Inferior parietal cortex (tissue), 1 donor: Measurements from ENCODE around the gene TAAR1.
"Not testable (repeated sequence)": the region's sequence is repeated elsewhere in the genome, so short reads cannot be mapped to it uniquely, and the experiment has no call there.

Experiments
- DNase-seq: peaks from one replicate; pipeline ENCODE4 v3.0.0-alpha.2; 2016; ENCODE audit errors: extremely low spot score

Gene TAAR1

DNA sequence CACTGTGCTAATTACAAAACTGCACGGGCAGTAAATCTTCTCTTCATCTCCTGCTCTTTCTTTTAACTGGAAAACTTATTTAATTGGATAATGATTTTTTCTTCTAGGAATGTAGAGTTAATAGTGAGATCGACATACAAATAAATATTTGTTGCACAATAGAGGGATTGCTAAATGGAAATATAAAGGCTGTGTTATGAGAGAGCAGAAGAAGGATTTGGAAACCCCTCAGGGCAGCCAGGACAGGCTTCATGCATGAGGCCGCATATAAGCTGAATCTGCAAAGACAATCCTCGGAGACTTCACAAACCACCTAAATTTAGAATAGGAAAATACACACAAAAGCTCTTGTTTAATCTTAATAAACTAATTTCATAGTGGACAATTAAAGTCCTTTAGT, 2.9 kb upstream of the TAAR1 start:
- DNase-seq = no peak

DNA sequence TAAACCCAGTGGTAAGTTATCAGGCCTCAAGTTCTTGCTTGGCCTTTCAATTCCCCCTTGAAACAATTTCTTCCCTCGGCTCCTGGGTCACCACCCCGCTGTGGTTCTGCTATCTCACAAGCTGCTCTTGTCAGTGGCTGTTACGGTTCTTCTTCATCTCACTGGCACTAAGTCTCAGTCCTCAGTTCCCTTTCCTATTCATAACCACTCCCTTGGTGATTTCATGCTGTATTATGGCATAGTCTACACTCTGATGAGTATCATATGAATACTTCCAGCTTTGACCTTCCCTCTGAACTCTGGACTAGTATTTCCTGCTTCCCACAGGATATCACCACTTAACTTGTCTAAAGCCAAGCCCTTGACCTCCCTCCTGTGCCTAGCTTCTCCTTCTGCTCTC, 7.9 kb downstream of the TAAR1 start:
- no peak for DNase-seq

DNA sequence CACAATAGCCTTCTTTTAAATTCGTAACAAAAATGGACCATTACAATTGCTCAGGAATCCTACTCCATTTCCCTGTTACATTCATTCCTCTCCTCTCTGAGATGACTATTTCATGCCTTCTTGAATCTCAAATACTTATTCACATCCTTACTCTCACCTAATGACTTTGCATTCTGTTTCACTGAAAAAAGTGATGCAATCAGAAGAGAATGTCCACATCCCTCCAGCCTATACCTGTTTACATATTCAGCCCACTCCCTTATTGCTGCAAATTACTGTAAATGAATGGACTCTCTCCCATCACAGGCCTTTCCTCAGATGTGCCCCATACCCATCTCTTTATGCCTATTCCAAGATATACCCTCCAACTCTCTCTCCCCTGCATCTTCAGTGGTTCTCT, 8.6 kb downstream of the TAAR1 start:
- no peak for DNase-seq

DNA sequence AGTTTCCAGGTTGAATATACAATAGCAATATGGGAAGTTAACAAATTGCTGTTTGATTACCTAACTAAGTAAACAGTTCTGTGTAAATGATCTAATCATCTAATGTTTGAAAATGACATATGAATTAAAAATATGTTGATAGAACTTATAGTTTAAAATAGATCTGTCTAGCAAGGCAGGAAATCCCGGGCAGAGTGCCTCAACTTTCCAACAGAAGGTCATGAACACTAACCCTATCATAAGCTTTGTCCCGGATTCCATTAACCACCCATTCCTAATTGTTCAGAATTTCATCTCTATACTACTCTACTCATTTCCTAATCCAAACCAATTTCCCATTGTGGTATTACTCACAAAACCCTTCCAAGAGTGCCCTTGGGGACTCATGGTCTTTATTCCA, 10.2 kb downstream of the TAAR1 start:
- DNase-seq = no peak

DNA sequence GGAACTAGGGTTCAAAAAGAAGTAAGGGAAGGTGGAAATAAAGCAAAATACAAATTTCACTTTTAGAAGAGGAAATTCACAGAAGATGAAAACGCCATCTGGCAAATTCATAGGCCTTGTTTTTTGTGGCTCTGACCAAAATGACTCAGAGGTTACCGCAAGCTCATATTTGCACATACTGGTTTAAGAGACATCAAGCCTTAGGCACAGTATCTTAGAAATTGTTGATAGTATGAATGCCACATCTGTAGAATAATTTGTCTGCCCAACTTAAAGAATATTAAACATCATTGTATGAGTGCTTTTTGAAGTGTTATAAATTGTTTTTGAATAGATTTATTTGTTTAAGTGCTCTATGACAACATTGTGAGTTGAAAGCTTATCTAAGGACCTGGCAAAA, 10.6 kb downstream of the TAAR1 start:
- no peak for DNase-seq

DNA sequence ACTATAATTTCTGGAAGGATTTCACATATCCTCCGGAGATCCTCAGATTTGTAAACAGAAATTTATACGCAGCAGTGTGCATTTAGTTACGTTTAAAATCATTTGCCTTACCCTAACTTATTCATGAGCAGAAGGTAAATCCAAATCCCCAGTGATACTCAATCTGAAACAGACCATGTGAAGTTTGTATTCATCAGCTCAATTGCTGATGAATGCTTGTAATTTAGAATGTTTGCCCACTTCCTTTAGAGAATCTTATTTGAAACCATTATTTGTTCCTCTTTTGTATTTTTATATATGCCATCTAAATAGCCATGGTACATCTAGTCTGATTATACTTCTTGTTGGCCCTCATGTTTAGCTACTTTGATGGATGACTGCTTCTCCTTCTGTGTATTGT, 15.4 kb downstream of the TAAR1 start:
- no peak for DNase-seq

DNA sequence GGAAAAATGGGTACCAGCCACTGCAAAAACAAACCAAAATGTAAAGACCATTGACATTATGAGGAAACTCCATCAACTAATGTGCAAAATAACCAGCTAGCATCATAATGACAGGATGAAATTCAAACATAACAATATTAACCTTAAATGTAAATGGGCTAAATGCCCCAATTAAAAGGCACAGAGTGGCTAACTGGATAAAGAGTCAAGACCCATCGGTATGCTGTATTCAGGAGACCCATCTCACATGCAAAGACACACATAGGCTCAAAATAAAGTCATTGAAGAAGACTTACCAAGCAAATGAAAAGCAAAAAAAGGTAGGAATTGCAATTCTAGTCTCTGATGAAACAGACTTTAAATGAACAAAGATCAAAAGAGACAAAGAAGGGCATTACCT, 21.8 kb downstream of the TAAR1 start:
- not testable (repeated sequence) for DNase-seq

DNA sequence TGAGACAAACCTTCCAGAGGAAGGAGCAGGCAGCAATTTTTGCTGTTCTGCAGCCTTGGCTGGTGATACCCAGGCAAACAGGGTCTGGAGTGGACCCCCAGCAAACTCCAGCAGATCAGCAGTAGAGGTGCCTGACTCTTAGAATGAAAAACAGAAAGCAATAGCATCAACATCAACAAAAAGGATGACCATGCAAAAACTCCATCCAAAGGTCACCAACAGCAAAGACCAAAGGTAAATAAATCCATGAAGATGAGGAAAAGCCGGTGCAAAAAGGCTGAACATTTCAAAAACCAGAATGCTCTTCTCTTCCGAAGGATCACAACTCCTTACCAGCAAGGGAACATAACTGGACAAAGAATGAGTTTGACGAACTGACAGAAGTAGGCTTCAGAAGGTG, 23.1 kb downstream of the TAAR1 start:
- not testable (repeated sequence) for DNase-seq

DNA sequence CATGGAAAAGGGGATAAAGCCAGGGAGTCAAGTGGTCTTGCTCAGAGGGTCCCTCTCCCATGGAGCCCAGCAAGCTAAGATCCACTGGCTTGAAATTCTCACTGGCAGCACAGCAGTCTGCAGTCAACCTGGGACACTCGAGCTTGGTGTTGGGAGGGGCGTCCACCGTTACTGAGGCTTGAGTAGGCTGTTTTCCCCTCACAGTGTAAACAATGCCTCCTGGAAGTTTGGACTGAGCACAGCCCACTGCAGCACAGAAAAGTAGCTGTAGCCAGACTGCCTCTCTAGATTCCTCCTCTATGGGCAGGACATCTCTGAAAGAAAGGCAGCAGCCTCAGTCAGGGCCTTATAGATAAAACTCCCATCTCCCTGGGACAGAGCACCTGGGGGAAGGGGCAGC, 23.7 kb downstream of the TAAR1 start:
- not testable (repeated sequence) for DNase-seq

DNA sequence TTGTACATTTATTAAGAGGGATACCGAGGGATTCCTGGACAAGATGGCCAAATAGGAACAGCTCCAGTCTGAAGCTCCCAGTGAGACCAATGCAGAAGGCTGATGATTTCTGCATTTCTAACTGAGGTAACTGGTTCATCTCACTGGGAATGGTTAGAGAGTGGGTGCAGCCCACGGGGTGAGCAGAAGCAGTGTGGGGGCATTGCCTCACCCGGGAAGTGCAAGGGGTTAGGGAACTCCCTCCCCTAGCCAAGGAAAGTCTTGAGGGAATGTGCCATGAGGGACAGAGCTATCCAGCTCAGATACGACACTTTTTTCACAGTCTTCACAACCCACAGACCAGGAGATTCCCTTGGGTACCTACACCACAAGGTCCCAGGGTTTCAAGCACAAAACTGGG, 24.2 kb downstream of the TAAR1 start:
- DNase-seq = no peak

DNA sequence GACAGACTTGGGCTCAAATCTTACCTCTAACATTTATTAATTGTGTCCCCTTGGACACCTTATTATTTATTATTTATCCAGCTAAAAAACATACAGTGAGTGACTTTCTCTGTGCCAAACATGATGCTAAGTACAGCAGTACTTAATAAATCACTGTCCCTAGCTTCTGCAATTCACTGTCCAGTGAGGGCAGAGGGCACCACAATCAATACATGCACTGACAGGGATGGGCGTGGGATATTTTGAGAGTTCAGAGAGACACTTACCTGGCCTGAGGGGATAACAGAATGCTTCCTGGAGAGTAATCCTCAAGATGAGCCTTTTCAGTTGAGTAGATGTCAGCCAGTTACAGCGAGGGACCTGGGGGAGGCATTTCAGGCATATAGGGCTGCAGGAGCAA, 25.6 kb downstream of the TAAR1 start:
- DNase-seq = no peak

DNA sequence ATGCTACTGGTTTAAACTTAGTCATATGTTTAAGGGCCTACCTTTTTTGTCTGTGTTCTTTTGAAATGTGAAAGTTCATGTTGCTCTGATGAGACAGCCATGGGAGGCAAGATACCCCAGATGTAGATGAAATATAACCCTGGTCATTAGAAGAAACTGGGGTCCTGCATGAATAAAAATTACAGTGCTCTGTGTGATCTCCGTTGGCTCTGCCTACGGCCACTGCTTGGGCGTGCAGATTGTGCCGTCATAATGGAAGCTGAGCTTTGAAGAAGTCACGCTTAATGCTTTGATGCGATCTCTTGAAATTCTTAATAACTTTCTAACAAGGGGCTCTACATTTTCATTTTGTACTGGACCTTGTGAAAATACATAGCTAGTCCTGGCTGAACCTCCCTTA, 34.8 kb downstream of the TAAR1 start, which contains the start of gene TAAR2:
Gene TAAR2 (minus strand): TSS at position 101 of the 400 bp plus-strand sequence. CDS start 0 bp downstream, at position 101.
- no peak for DNase-seq

DNA sequence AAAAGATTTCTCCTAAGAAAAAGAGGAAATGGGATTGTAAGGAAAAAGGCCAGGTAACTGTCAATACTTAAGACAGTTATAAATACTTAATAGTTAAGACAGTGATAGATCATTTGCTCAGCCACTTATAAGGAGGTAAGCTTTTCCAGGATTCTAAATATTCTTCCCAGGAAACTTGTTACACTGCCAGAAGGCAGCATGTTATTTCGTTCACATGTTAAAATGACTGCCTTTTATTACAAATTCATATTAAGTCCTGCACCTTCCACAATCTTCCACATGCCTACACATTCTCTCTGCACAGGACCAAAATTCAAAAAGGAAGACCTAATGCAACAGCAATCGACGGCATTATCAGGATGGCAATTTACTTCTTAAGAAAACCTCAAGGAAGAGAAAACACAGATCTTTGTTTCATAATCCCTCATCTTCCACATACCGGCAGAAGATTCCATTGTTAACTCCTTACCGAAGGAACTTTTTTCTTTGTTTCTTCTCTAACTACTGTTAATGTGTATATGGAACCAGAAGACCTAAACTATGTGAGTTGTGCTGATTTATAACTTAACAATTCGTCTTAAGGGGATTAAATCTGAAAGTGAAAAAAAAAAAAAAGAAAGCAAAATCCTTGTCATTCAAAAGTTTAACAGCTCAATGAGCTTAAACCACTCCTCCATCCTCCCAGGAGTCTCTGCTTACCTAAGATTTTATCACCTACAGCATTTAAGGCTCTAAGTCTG, 35.7 kb downstream of the TAAR1 start:
- no peak for DNase-seq

DNA sequence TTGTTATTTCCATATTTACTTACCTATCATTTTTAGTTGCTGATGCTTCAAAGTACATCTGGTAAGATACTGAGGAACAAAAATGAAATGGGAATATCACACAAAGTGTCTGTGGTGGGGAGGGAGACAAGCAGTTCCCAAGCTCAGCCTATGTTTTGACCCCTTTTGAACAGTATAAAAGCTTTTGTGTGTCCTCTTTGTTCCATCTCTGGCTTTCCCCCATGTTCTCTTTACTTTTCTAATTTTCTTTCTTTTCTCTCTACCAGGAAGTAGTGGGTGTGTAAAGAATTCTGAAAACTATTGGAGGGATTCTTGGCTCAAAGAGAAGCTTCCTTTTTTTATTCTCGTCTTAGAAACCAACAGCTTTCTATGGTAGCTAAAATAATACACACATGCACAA, 42.3 kb downstream of the TAAR1 start:
- no peak for DNase-seq

DNA sequence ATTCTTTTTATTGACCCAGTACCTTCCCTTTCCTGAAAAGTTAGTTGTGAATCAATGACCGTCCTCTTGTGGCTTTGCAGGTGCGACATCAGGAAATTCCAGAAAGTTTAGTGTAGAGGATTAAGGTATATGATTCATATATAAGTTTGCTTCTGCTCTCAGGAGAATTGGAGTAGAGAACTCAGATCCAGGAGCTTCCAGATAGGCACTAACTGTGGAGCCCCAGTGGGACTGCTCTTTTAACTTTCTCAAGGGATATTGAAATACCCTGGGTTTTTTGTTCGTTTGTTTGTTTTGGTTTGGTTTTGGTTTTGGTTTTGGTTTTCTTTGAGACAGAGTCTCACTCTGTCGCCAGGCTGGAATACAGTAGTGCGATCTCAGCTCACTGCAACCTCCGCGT, 44.4 kb downstream of the TAAR1 start:
- no peak for DNase-seq

DNA sequence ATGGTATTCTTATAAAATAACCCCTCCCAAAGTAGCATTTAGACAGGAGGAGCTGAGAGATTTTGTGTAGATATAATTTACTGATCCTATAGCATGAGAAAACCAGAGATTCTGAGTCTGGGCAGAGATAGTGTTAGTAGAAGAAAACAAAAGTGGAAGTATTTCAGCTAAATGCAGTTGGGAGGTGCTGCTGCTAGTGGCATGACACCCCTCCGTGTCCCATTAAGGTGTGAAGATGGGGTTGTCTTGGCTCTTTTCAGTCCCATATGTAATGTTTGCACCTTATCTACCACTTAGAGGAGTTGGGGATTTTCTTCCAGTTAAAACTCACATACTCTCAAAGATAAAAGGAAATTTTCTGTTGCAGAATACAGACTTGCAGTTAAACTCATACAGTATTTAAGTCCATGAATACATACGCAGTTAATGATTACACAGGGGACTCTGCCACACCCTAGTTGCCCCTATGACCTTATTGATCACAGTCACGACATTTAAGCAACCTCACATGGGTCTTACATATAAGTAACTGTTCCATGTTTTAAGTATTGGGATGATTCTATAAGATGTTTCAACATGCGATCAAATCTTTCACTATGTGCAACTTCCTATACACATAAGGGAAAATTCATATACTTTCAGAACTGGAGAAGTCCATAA, 46.4 kb downstream of the TAAR1 start:
- no peak for DNase-seq

DNA sequence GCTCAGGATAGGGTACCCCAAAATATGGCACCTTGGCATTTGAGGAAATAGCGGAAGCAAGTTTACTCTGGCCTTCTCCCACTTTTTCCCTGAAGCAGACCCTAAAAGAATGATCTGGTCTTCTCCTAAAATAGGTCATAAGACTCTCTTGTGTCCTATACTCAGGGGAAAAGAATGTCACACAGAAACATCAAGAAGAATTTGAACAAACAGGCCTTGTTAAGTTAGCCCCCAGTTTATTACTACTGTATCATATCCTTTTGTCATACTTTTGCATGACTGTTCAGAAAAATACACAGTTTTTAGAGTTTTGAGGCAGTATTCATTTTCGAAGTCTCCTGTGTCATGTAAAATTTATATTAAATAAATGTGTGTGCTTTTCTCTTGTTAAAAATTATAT, 47.4 kb downstream of the TAAR1 start:
- no peak for DNase-seq

DNA sequence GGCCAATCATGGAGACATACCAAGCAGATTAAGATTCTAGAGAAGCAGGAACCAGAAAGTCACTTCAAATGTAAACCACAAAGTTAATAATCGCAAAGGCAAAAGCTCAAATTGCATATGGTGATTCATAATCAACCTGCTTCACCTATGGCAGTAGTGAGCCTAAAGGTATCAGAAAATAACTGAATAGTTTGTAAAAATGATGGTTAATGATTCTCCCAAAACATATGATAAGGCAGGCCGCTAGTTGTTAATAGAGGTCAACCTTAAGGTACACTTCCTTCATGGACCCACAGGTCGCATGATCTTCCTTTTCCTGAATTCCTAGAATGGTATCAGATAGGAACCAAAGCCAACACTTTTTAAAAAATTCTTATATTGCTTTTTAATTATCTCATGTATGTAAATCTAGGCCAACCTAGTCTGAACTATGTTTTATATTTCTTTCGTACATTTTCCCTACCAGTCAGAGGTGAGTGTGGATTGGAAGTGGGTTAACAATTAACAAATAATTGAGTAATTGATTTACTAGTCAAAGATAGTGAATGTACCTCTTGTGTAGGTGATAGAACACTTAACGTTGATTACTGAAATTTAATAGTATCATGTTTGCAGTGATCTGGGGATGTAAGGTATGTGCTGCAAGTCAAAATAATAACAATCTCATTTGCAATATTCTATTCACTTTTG, 51.3 kb downstream of the TAAR1 start:
- no peak for DNase-seq

DNA sequence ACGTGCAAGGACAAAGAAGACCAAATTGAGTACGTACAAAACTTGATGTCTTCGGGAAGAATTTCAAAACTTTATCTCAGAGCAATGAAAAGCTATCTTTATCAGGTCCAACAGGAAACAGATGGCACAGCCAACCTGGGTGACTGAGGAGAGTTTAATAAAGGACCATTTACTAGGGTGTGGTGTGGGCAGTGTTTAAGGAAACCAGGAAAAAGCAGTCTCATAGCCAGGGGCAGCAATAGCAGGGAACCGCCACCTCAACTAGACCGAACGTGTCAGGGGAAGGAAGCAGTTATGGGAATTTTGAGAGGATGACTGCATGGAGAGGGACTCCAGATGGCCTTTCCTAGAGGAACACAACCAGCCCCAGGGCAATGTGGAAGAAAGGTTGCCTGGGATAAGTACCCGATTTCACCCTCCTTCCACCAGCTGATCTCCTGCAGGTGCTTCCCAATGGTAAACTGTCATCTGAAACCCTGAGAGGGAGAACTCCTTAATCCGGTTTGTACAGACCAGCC, 54.3 kb downstream of the TAAR1 start:
- DNase-seq = no peak

DNA sequence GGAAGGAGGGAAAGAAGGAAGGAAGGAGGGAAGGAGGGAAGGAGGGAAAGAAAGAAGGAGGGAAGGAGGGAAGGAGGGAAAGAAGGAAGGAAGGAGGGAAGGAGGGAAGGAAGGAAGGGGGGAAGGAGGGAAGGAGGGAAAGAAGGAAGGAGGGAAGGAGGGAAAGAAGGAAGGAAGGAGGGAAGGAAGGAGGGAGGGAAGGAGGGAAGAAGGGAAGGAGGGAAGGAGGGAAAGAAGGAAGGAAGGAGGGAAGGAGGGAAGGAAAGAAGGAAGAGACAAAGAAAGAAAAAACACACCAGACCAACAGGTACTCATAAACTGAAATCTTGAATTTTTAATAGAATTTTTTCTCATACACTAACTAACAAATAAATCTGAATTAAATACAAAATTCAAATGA, 58.1 kb downstream of the TAAR1 start:
- DNase-seq = not testable (repeated sequence)

DNA sequence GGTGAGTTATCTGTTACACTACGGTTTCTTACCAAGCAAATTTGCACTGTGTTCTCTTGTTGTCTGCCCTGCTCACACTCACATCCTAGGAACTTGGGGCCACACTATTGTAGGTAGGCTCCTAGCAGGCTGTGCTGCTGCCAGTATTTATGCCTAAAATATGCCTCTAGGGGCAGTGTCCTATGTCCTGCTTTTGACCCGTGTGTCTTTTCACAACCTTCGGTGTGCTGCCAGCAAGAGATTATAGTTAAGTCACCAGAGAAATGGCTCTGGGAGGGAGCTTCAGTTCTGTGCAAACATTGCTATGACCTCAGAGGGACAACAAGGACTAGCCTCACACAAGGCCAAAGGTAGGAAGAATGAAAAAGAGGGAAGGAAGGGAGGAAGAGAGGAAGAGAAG, 60.5 kb downstream of the TAAR1 start:
- DNase-seq = no peak

DNA sequence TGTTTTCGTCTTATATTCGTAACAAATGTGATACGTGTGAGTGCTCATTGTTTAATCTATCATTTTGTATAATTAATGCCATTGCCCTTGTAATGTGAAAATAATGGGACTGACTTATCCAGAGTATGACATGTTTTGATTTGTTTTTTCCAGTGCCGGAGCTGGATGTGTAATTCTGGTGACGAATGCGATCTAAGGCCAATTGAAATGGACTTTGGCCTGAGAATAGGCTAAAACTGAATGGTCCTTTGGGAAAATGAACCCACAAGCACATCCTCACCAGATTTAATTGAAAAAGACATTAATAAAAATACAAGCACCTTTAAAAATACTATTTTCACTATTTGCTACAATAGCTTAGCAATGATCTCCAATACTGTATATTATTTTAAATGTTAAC, 62.8 kb downstream of the TAAR1 start:
- DNase-seq = no peak
